ENCODE data around the gene ZFP1. TPM values are rescaled to one million over a fixed set of nuclear protein-coding genes. Genes with fewer than 3 reads are reported as not detected.

The ZFP1 gene
- 11.8 and 13.2 TPM in 2 replicates for total RNA-seq

GRCh38 chr16:75148311-75149195 lies at the start of gene ZFP1:
ZFP1 (plus strand) TSS chr16:75148524; CDS start chr16:75152952, 4,428 bp downstream.
- intact Hi-C loops (cut with micrococcal nuclease): loop anchor here (1.0 to 5.0 kb wide), 13 partner anchors 32 to 541 kb away; partner anchors contain the start of genes CFDP1, GLG1, KARS1 and LDHD

GRCh38 chr16:75099075-75099667 lies 49.2 kb upstream of the ZFP1 start:
- intact Hi-C loops (cut with micrococcal nuclease): loop anchor here (1.0 to 5.0 kb wide), 3 partner anchors 12 to 87 kb away; no protein-coding TSS in a partner anchor

- intact Hi-C loops (cut with micrococcal nuclease): loop anchor here (1.0 to 5.0 kb wide), 3 partner anchors 11 to 88 kb away; no protein-coding TSS in a partner anchor
Observed at GRCh38 chr16:75099738-75100602, 48.4 kb upstream of the ZFP1 start.

- intact Hi-C loops (cut with micrococcal nuclease): no loop called here
Observed at GRCh38 chr16:75100603-75100990, 47.7 kb upstream of the ZFP1 start.

GRCh38 chr16:75101635-75102034 lies 46.7 kb upstream of the ZFP1 start:
- intact Hi-C loops (cut with micrococcal nuclease): no loop called here

GRCh38 chr16:75102595-75102994 lies 45.7 kb upstream of the ZFP1 start:
- intact Hi-C loops (cut with micrococcal nuclease): no loop called here

- intact Hi-C loops (cut with micrococcal nuclease): no loop called here
Observed at GRCh38 chr16:75103994-75104393, 44.3 kb upstream of the ZFP1 start.

- intact Hi-C loops (cut with micrococcal nuclease): no loop called here
Observed at GRCh38 chr16:75104836-75105235, 43.5 kb upstream of the ZFP1 start.

- intact Hi-C loops (cut with micrococcal nuclease): no loop called here
Observed at GRCh38 chr16:75105306-75106061, 42.8 kb upstream of the ZFP1 start.

GRCh38 chr16:75106351-75107274 lies 41.7 kb upstream of the ZFP1 start:
- intact Hi-C loops (cut with micrococcal nuclease): no loop called here

GRCh38 chr16:75107505-75107904 lies 40.8 kb upstream of the ZFP1 start:
- intact Hi-C loops (cut with micrococcal nuclease): no loop called here

- intact Hi-C loops (cut with micrococcal nuclease): no loop called here
Observed at GRCh38 chr16:75108792-75109731, 39.3 kb upstream of the ZFP1 start.

- intact Hi-C loops (cut with micrococcal nuclease): loop anchor here (2.0 to 5.0 kb wide), 2 partner anchors 242 to 409 kb away; partner anchors contain the start of gene MLKL
Observed at GRCh38 chr16:75109732-75110243, 38.5 kb upstream of the ZFP1 start.

GRCh38 chr16:75110637-75111513 lies 37.4 kb upstream of the ZFP1 start:
- intact Hi-C loops (cut with micrococcal nuclease): loop anchor here (1.0 to 5.0 kb wide), 11 partner anchors 12 to 410 kb away; partner anchors contain the start of genes MLKL, WDR59 and ZFP1

GRCh38 chr16:75111514-75111940 lies 36.8 kb upstream of the ZFP1 start:
- intact Hi-C loops (cut with micrococcal nuclease): loop anchor here (1.0 to 5.0 kb wide), 11 partner anchors 12 to 411 kb away; partner anchors contain the start of genes MLKL, WDR59 and ZFP1

GRCh38 chr16:75111961-75112733 lies 36.2 kb upstream of the ZFP1 start:
- intact Hi-C loops (cut with micrococcal nuclease): loop anchor here (1.0 to 5.0 kb wide), 11 partner anchors 13 to 411 kb away; partner anchors contain the start of genes MLKL, WDR59 and ZFP1
